Fibroblast of lung (primary cell): Measurements from ENCODE around the gene BCAS3.

Source experiments
- CTCF ChIP-seq, 2 donors: IDR thresholded peaks in 1 of 2; conservative IDR thresholded peaks in 1 of 2; 1 replicate in 1 of 2; 2 replicates in 1 of 2; pipeline ENCODE4 v1.5.1; 2011 to 2012; ENCODE audit warnings: low read length in 2 of 2, control low read depth in 1 of 2, inconsistent platforms in 1 of 2, low read depth in 1 of 2, mild to moderate bottlenecking in 1 of 2
- EZH2 ChIP-seq: IDR thresholded peaks from 2 replicates; pipeline ENCODE4 v1.5.1; 2012; ENCODE audit warnings: low read length, control low read depth, mild to moderate bottlenecking; ENCODE audit errors: missing control alignments

GRCh38 chr17:61395409-61395982 is 717.8 kb downstream of the BCAS3 start:
- TF ChIP-seq CTCF (conservative IDR thresholded peaks at IDR 0.05 in 1 of 2, IDR thresholded peaks at IDR 0.05 in 1 of 2; ENCODE audit: low read depth in 1 of 2, low read length in 2 of 2): no peak
- TF ChIP-seq EZH2: no peak
